K562 (cell line): Measurements from ENCODE around the gene SNX9. TPM values are rescaled to one million over a fixed set of nuclear protein-coding genes. Genes with fewer than 3 reads are reported as not detected.

Source experiments
- ARHGAP35 ChIP-seq: fragments of 450-650 bp; IDR thresholded peaks from 2 replicates; pipeline ENCODE4 v1.6.1; 2018; ENCODE audit not compliant: partially characterized antibody
- CBX5 ChIP-seq: IDR thresholded peaks from 2 replicates; pipeline ENCODE4 v1.6.1; 2014; ENCODE audit warnings: low read depth, borderline replicate concordance
- DDX20 ChIP-seq: fragments of 450-650 bp; IDR thresholded peaks from 2 replicates; pipeline ENCODE4 v1.6.1; 2016; ENCODE audit warnings: missing genetic modification characterization, low read depth, mild to moderate bottlenecking, missing compliant biosample characterization, moderate library complexity
- FOXK1 ChIP-seq: sonication (generic); formaldehyde crosslinking; IDR thresholded peaks from 2 replicates; pipeline ENCODE4 v1.8.0; 2022; ENCODE audit warnings: missing genetic modification reagents, mild to moderate bottlenecking, borderline replicate concordance
- HDAC3 ChIP-seq: fragments of 450-650 bp; IDR thresholded peaks from 2 replicates; pipeline ENCODE4 v1.6.1; 2018; ENCODE audit warnings: borderline replicate concordance, mild to moderate bottlenecking, moderate library complexity; ENCODE audit not compliant: partially characterized antibody
- MCM5 ChIP-seq: fragments of 450-650 bp; IDR thresholded peaks from 2 replicates; pipeline ENCODE4 v1.6.1; 2016; ENCODE audit warnings: low read depth
- NCOA6 ChIP-seq: fragments of 450-650 bp; IDR thresholded peaks from 2 replicates; pipeline ENCODE4 v1.6.1; 2017; ENCODE audit warnings: mild to moderate bottlenecking
- NFXL1 ChIP-seq: fragments of 450-650 bp; formaldehyde crosslinking; IDR thresholded peaks from 2 replicates; pipeline ENCODE4 v1.4.0; 2021; ENCODE audit warnings: mild to moderate bottlenecking
- NR3C1 ChIP-seq: sonication (generic); formaldehyde crosslinking; IDR thresholded peaks from 2 replicates; pipeline ENCODE4 v1.8.1; 2022; ENCODE audit warnings: missing genetic modification reagents
- NRF1 ChIP-seq, 2 experiments: fragments of 450-650 bp; IDR thresholded peaks in 1 of 2; conservative IDR thresholded peaks in 1 of 2; 2 replicates each; pipeline ENCODE4 v1.6.1; 2014; ENCODE audit warnings: mild to moderate bottlenecking in 2 of 2
- PHB ChIP-seq: fragments of 250-450 bp; sonication (Bioruptor Pico); IDR thresholded peaks from 2 replicates; pipeline ENCODE4 v1.5.0; 2021
- PRDM10 ChIP-seq: fragments of 450-650 bp; IDR thresholded peaks from 2 replicates; pipeline ENCODE4 v1.6.1; 2018; ENCODE audit not compliant: partially characterized antibody
- SMAD3 ChIP-seq: fragments of 450-650 bp; formaldehyde crosslinking; conservative IDR thresholded peaks from 2 replicates; pipeline ENCODE4 v1.4.0; 2020; ENCODE audit warnings: mild to moderate bottlenecking
- SREBF2 ChIP-seq: sonication (generic); formaldehyde crosslinking; IDR thresholded peaks from 2 replicates; pipeline ENCODE4 v1.4.0; 2020; ENCODE audit warnings: mild to moderate bottlenecking, missing genetic modification reagents
- STAG1 ChIP-seq: sonication (generic); formaldehyde crosslinking; IDR thresholded peaks from 2 replicates; pipeline ENCODE4 v1.5.0; 2020; ENCODE audit warnings: missing genetic modification reagents, borderline replicate concordance
- STAT5B ChIP-seq: fragments of 250-450 bp; sonication (Bioruptor Pico); IDR thresholded peaks from 2 replicates; pipeline ENCODE4 v1.8.0; 2021; ENCODE audit warnings: mild to moderate bottlenecking, inconsistent platforms
- XRCC5 ChIP-seq: fragments of 200-400 bp; formaldehyde crosslinking; IDR thresholded peaks from 2 replicates; pipeline ENCODE4 v1.6.1; 2017; ENCODE audit warnings: low read depth, mild to moderate bottlenecking, low read length
- ZBTB12 ChIP-seq: fragments of 250-450 bp; sonication (Bioruptor Pico); IDR thresholded peaks from 2 replicates; pipeline ENCODE4 v1.4.0; 2020
- ZBTB2 ChIP-seq: fragments of 450-650 bp; IDR thresholded peaks from 2 replicates; pipeline ENCODE4 v1.6.1; 2016; ENCODE audit warnings: antibody characterized with exemption
- ZFP1 ChIP-seq: fragments of 450-650 bp; formaldehyde crosslinking; IDR thresholded peaks from 2 replicates; pipeline ENCODE4 v1.4.0; 2020; ENCODE audit warnings: mild to moderate bottlenecking, mixed read lengths
- ZFP30 ChIP-seq: fragments of 250-450 bp; sonication (Bioruptor Pico); IDR thresholded peaks from 2 replicates; pipeline ENCODE4 v1.8.0; 2022; ENCODE audit warnings: moderate library complexity, mild to moderate bottlenecking, inconsistent platforms, borderline replicate concordance
- ZNF695 ChIP-seq: fragments of 450-650 bp; formaldehyde crosslinking; IDR thresholded peaks from 2 replicates; pipeline ENCODE4 v1.4.0; 2020; ENCODE audit warnings: mild to moderate bottlenecking, moderate library complexity
- ZNF75A ChIP-seq: fragments of 450-650 bp; formaldehyde crosslinking; IDR thresholded peaks from 2 replicates; pipeline ENCODE4 v1.4.0; 2020; ENCODE audit warnings: mild to moderate bottlenecking
- polyA plus RNA-seq, 8 experiments: library from polyadenylated mRNA; depleted of rRNA in 4 of 8; stranded (reverse) in 5 of 8; unstranded in 3 of 8; fragments of >200 nt; fragmentation: Nextera tagmentation in 2 of 8; fragmentation: Illumina TruSeq in 1 of 8; extraction: Ambion mirVana in 2 of 8; extraction: Trizol in 1 of 8; gene quantifications; 2 replicates each; pipeline versions ENCODE4 v1.2.1 to v1.2.3, GENCODE V29; 2011 to 2014; ENCODE audit warnings: inconsistent platforms in 1 of 8, missing spikeins in 1 of 8
- total RNA-seq, 7 experiments: library from RNA; depleted of rRNA in 6 of 7; stranded (reverse); fragments of >200 nt in 6 of 7; fragmentation: Illumina TruSeq in 2 of 7; extraction: Trizol in 2 of 7; gene quantifications; 2 replicates each; pipeline versions ENCODE4 v1.2.1 to v1.2.3, GENCODE V29; 2011 to 2021; ENCODE audit warnings: low replicate concordance in 1 of 7

Gene SNX9
- total and polyA plus RNA-seq, 9 of the 15 experiments (the other 6 are each of a cell fraction or from before 2014, with no cell fraction given): 6.0 to 81.7 (median 57.1) TPM

- TF ChIP-seq NFXL1 (no peak), XRCC5 (0 out of 2 replicates have a peak, but pooled peaks have one; percentile 10), ZNF695 (CRISPR knock-in tag) (no peak), NR3C1 (CRISPR knock-in tag) (no peak), ZBTB2 (peak; percentile 84; the same call in 1 of the 2 replicates), FOXK1 (peak; percentile 76; the same call in 1 of the 2 replicates), ZBTB12 (CRISPR knock-in tag) (no peak), CBX5 (peak; percentile 14; the same call in 1 of the 2 replicates), NCOA6 (no peak), PRDM10 (no peak), NRF1 (conservative IDR thresholded peaks at IDR 0.05 in 1 of 2, IDR thresholded peaks at IDR 0.05 in 1 of 2) (no peak), ARHGAP35 (no peak), SREBF2 (CRISPR knock-in tag) (no peak), ZNF75A (no peak), HDAC3 (no peak), MCM5 (no peak), PHB (peak; percentile 48; the same call in 1 of the 2 replicates), DDX20 (tag) (no peak), ZFP30 (CRISPR knock-in tag) (no peak), ZFP1 (CRISPR knock-in tag) (no peak), SMAD3 (CRISPR knock-in tag) (no peak), STAG1 (CRISPR knock-in tag) (no peak), STAT5B (CRISPR knock-in tag) (no peak)
Observed at GRCh38 chr6:157823528-157824370, 703 bp downstream of the SNX9 start (continued).
